DND-41 (cell line): ENCODE results near the gene CHMP1A.

Experiments
- ATAC-seq: fragments of 200-7000 bp; cut with Tn5 transposase; 3 replicates; pipeline ENCODE4 v1.9.1; 2021; ENCODE audit warnings: low read depth; ENCODE audit not compliant: insufficient read depth
- DNase-seq: peaks from one replicate; pipeline ENCODE4 v3.0.0-alpha.2; 2020
- H2AFZ ChIP-seq: 2 replicates; pipeline ENCODE4 v1.6.0; 2012; ENCODE audit warnings: low read depth, low read length
- H3K27ac ChIP-seq: 2 replicates; pipeline ENCODE4 v1.5.1; 2012; ENCODE audit warnings: low read length, inconsistent platforms
- H3K27me3 ChIP-seq: fragments of 200-600 bp; sonication (generic); 2 replicates; pipeline ENCODE4 v1.6.0; 2012; ENCODE audit warnings: low read length, mild to moderate bottlenecking, inconsistent platforms; ENCODE audit not compliant: insufficient read depth, poor library complexity
- H3K36me3 ChIP-seq: 2 replicates; pipeline ENCODE4 v1.5.1; 2012; ENCODE audit warnings: low read length, inconsistent platforms; ENCODE audit not compliant: insufficient read depth
- H3K4me1 ChIP-seq: 2 replicates; pipeline ENCODE4 v1.5.1; 2012; ENCODE audit warnings: mild to moderate bottlenecking, low read length; ENCODE audit not compliant: insufficient read depth
- H3K4me2 ChIP-seq: 2 replicates; pipeline ENCODE4 v1.6.0; 2012; ENCODE audit warnings: mild to moderate bottlenecking, moderate library complexity, low read length, inconsistent platforms; ENCODE audit not compliant: insufficient read depth
- H3K4me3 ChIP-seq, 2 experiments: fragments of 200-600 bp in 1 of 2; shearing (Covaris generic) in 1 of 2; 2 replicates each; pipeline ENCODE4 v1.5.1; 2012 to 2016; ENCODE audit warnings: inconsistent platforms in 2 of 2, low read length in 2 of 2, mild to moderate bottlenecking in 2 of 2, low read depth in 1 of 2, moderate library complexity in 1 of 2
- H3K79me2 ChIP-seq: 2 replicates; pipeline ENCODE4 v1.6.0; 2012; ENCODE audit warnings: low read length, inconsistent platforms; ENCODE audit not compliant: insufficient read depth
- H3K9ac ChIP-seq: 2 replicates; pipeline ENCODE4 v1.6.0; 2012; ENCODE audit warnings: low read depth, mild to moderate bottlenecking, inconsistent platforms, low read length, moderate library complexity
- H3K9me3 ChIP-seq: 2 replicates; pipeline ENCODE4 v1.5.1; 2012; ENCODE audit warnings: low read length, moderate library complexity, mild to moderate bottlenecking, inconsistent platforms; ENCODE audit not compliant: insufficient read depth, severe bottlenecking
- H4K20me1 ChIP-seq: 2 replicates; pipeline ENCODE4 v1.6.0; 2012; ENCODE audit warnings: low read length; ENCODE audit not compliant: insufficient read depth
- CTCF ChIP-seq: IDR thresholded peaks from 2 replicates; pipeline ENCODE4 v1.5.1; 2012; ENCODE audit warnings: borderline replicate concordance, low read length, moderate library complexity, mild to moderate bottlenecking; ENCODE audit not compliant: poor library complexity, severe bottlenecking; ENCODE audit errors: extremely low read depth
- EZH2 ChIP-seq: IDR thresholded peaks from 3 replicates; pipeline ENCODE4 v1.6.1; 2012; ENCODE audit warnings: borderline replicate concordance, low read depth, mild to moderate bottlenecking, moderate library complexity, low read length, inconsistent platforms; ENCODE audit not compliant: severe bottlenecking

The CHMP1A gene

GRCh38 chr16:89623511-89624261 is 33.8 kb downstream of the CHMP1A start:
- Histone ChIP-seq H3K4me1 (no peaks in the 10 kb centered on the region), H3K4me2 (no peak overlapping the region), H3K36me3 (no peaks in the 10 kb centered on the region), H3K27ac (no peak overlapping the region), H3K79me2 (no peaks in the 10 kb centered on the region), H3K4me3 (no peak overlapping the region), H4K20me1 (no peaks in the 10 kb centered on the region), H3K9ac (no peak overlapping the region), H3K27me3 (no peaks in the 10 kb centered on the region), H2AFZ (no peak overlapping the region), H3K9me3 (no peaks in the 10 kb centered on the region)
- ATAC-seq (no peak), DNase-seq (no peak)
- no peak for TF ChIP-seq EZH2
- no peak for TF ChIP-seq CTCF

GRCh38 chr16:89621698-89622409 is 35.7 kb downstream of the CHMP1A start:
- no peak overlapping the region for H3K4me2 ChIP-seq
- TF ChIP-seq EZH2 (no peak), CTCF (no peak)
- H4K20me1 ChIP-seq: no peaks in the 10 kb centered on the region
- no peak overlapping the region for H2AFZ ChIP-seq
- no peaks in the 10 kb centered on the region; the same call in 1 of the 2 replicates for H3K4me1 ChIP-seq
- no peak overlapping the region for H3K9ac ChIP-seq
- no peak overlapping the region for H3K4me3 ChIP-seq
- no peaks in the 10 kb centered on the region for H3K36me3 ChIP-seq
- no peak for ATAC-seq
- H3K9me3 ChIP-seq: no peaks in the 10 kb centered on the region
- H3K27me3 ChIP-seq: no peaks in the 10 kb centered on the region
- no peak overlapping the region for H3K27ac ChIP-seq
- H3K79me2 ChIP-seq: no peaks in the 10 kb centered on the region
- DNase-seq: no peak

- H3K4me2 ChIP-seq: no peak overlapping the region
- H3K27ac ChIP-seq: no peak overlapping the region
- TF ChIP-seq EZH2 (no peak), CTCF (no peak)
- ATAC-seq (no peak), DNase-seq (no peak)
- no peaks in the 10 kb centered on the region for H3K9me3 ChIP-seq
- H3K9ac ChIP-seq: no peak overlapping the region
- no peak overlapping the region for H2AFZ ChIP-seq
- no peak overlapping the region for H3K4me3 ChIP-seq
- H3K36me3 ChIP-seq: no peaks in the 10 kb centered on the region
- H3K79me2 ChIP-seq: no peaks in the 10 kb centered on the region
- H3K4me1 ChIP-seq: no peaks in the 10 kb centered on the region; the same call in 1 of the 2 replicates
- no peaks in the 10 kb centered on the region for H4K20me1 ChIP-seq
- H3K27me3 ChIP-seq: no peaks in the 10 kb centered on the region
Measured at GRCh38 chr16:89621136-89621697, 36.3 kb downstream of the CHMP1A start.
